ENCODE data around the gene TWF2. TPM values are rescaled to one million over a fixed set of nuclear protein-coding genes. Genes with fewer than 3 reads are reported as not detected.

The TWF2 gene
- total RNA-seq, 1 experiment from 2014 or later, result 44.8 TPM

GRCh38 chr3:52183786-52184445 lies 55.0 kb downstream of the TWF2 start:
- Histone ChIP-seq H3K9me3 (ENCODE audit: control insufficient read depth, low read depth, low read length) (no peaks in the 10 kb centered on the region), H3K23ac (ENCODE audit: insufficient read length, low read depth, low read length) (no peak overlapping the region), H3K27me3 (ENCODE audit: insufficient read depth, low read length) (no peaks in the 10 kb centered on the region), H3K23me2 (ENCODE audit: insufficient read length, low read depth, low read length, poor library complexity, severe bottlenecking) (no peaks in the 10 kb centered on the region), H3K79me2 (ENCODE audit: insufficient read depth, low read length) (no peaks in the 10 kb centered on the region), H3K4me1 (ENCODE audit: insufficient read depth, low read length) (no peaks in the 10 kb centered on the region), H3K14ac (ENCODE audit: insufficient read depth, low read length) (no peak overlapping the region), H3K4ac (ENCODE audit: low read depth, low read length) (no peak overlapping the region), H2BK120ac (ENCODE audit: low read depth, low read length, poor library complexity, severe bottlenecking) (no peak overlapping the region), H3K56ac (ENCODE audit: insufficient read length, low read depth, low read length) (no peak overlapping the region), H2BK5ac (ENCODE audit: insufficient read length, low read length) (no peak overlapping the region), H2AK5ac (ENCODE audit: insufficient read length, low read length) (no peak overlapping the region), H2BK20ac (ENCODE audit: low read depth, low read length, poor library complexity, severe bottlenecking) (no peak overlapping the region), H4K8ac (replicated peaks; ENCODE audit: insufficient read length, low read depth, low read length) (no peak overlapping the region), H3K9ac (ENCODE audit: extremely low read depth, insufficient read length, low read length) (no peak overlapping the region), H3K18ac (ENCODE audit: insufficient read length, low read depth, low read length) (no peak overlapping the region), H3K79me1 (ENCODE audit: insufficient read depth, low read depth, low read length, poor library complexity, severe bottlenecking) (no peaks in the 10 kb centered on the region), H4K91ac (ENCODE audit: insufficient read length, low read depth, low read length) (no peak overlapping the region), H3T11ph (ENCODE audit: low read length) (no peak overlapping the region), H3K4me2 (ENCODE audit: insufficient read depth, insufficient read length, low read length) (no peak overlapping the region), H2AFZ (ENCODE audit: low read length) (no peak overlapping the region), H2BK15ac (ENCODE audit: low read depth, low read length) (no peak overlapping the region), H4K20me1 (ENCODE audit: control insufficient read depth, insufficient read depth, insufficient read length) (no peaks in the 10 kb centered on the region), H3K27ac (ENCODE audit: insufficient read length, low read depth, low read length) (no peak overlapping the region), H2BK12ac (ENCODE audit: insufficient read length, low read depth, low read length) (no peak overlapping the region), H4K5ac (ENCODE audit: insufficient read length, low read depth, low read length) (no peak overlapping the region)
- H3K4me3 Mint-ChIP-seq, result no peak overlapping the region
- no peak for TF ChIP-seq CTCF (conservative IDR thresholded peaks at IDR 0.05)
- H3K9me3 Mint-ChIP-seq, result no peaks in the 10 kb centered on the region
- peaks cover 7 to 14% of the 10 kb centered on the region in 2 experiments for H3K4me1 Mint-ChIP-seq
- H3K27me3 Mint-ChIP-seq (ENCODE audit: low read depth), result peaks cover 10% of the 10 kb centered on the region
- H3K36me3 Mint-ChIP-seq (ENCODE audit: insufficient read depth in 1 of 3, low read depth in 3 of 3), result no peaks in the 10 kb centered on the region
- WGBS (ENCODE audit: extremely low coverage, insufficient read length, low lambda C conversion rate), result no CpG with 5 or more reads among the region's 7 CpGs
- no peak for DNase-seq
- H3K27ac Mint-ChIP-seq, result no peak overlapping the region
